HG03045 (cell line): ENCODE data around the gene ACKR2.
"Not testable (repeated sequence)": the region's sequence is repeated elsewhere in the genome, so short reads cannot be mapped to it uniquely, and the experiment has no call there.

Experiments
- ATAC-seq: cut with Tn5 transposase; IDR thresholded peaks from one replicate; pipeline ENCODE4 v1.9.1; 2021; ENCODE audit warnings: mild to moderate bottlenecking, moderate library complexity; ENCODE audit not compliant: unreplicated experiment

ACKR2 gene

GRCh38 chr3:42883251-42883930, 74.1 kb downstream of the ACKR2 start:
- not testable (repeated sequence) for ATAC-seq

- no peak for ATAC-seq
These were observed 75.1 kb downstream of the ACKR2 start for GRCh38 chr3:42884324-42884723.

- no peak for ATAC-seq
These were observed 77.1 kb downstream of the ACKR2 start for GRCh38 chr3:42886294-42886822.

DNA sequence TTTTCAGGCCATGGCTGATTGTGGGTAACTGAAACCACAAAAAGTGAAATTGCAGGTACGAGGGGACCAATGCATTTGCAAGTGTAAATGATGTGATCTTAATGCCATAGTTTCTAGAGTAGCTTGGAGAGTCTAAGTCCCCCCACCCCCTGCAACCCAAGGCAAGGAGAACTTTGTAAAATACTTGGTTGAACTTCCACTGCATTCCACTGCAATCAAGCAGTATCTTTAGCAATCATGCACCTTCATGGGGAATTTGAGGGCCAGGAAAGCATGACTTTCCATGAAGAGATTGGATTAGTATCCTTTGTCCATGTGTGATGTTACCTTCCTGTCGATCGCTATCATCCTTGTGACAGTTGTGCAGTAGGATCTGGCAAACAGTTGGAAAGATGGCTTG, 77.8 kb downstream of the ACKR2 start:
- ATAC-seq: no peak

- no peak for ATAC-seq
These were observed 81.8 kb downstream of the ACKR2 start for GRCh38 chr3:42891042-42891441.

DNA sequence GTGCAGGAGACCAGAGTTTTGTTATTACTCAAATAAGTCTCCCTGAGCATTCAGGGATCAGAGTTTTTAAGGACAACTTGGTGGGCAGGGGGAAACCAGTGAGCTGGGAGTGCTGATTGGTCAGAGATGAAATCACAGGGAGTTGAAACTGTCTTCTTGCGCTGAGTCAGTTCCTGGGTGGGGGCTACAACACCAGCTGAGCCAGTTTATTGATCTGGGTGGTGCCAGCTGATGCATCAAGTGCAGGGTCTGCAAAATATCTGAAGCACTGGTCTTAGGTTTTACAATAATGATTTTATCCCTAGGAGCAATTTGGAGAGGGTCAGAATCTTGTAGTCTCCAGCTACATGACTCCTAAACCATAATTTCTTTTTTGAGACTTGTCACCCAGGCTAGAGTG, 82.9 kb downstream of the ACKR2 start:
- ATAC-seq: no peak

GRCh38 chr3:42892807-42893206, 83.6 kb downstream of the ACKR2 start:
- ATAC-seq: no peak

DNA sequence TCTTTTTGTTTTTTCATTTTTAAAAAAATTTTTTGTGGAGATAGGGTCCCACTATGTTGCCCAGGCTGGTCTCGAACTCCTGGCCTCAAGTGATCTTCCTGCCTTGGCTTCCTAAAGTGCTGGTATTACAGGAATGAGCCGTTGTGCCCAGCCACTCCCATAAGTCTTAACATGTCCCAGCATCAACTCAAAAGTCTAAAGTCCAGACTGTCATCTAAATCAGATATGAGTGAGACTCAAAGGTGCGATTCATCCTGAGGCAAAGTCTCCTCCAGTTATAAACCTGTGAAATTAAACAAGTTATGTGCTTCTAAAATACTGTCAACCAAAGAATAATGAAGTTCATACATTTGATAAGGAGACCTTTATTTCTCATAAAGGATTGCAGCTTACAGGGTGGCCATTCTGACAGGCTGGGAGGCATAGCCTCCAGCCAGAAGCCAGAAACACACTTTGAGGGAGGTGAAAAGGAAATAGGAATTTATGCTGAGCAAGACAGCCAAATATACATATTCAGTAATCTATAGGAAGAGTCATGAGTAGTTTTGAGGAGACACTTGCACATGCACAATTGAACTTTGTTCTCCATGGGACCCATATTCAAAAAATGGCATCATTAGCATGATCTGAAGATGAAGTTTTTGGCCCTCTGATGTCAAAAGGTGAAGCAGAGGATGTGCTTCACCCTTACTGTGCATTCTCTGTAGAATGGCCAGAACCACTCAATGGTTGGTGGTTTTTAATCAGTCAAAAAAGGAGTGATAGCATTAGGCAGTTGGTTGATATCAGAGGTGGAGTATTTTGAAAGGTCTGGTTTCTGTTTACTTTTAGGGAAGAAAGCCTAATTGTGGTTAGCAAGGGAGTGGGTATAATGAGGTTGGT, 85.7 kb downstream of the ACKR2 start:
- ATAC-seq: no peak

DNA sequence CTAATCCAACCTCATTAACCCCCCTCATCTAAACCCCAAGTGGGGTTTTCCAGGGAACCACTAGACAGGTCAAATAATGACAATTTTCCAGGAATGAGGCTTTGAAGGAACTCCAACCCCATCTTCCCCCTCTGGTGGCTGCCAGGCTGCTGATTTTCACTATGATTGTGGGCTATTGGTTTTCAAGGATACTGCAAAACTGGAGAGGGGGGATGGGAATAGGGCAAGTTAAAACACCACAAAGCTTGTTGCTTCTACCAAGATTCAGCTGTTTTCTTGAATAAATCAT, 86.3 kb downstream of the ACKR2 start:
- no peak for ATAC-seq

DNA sequence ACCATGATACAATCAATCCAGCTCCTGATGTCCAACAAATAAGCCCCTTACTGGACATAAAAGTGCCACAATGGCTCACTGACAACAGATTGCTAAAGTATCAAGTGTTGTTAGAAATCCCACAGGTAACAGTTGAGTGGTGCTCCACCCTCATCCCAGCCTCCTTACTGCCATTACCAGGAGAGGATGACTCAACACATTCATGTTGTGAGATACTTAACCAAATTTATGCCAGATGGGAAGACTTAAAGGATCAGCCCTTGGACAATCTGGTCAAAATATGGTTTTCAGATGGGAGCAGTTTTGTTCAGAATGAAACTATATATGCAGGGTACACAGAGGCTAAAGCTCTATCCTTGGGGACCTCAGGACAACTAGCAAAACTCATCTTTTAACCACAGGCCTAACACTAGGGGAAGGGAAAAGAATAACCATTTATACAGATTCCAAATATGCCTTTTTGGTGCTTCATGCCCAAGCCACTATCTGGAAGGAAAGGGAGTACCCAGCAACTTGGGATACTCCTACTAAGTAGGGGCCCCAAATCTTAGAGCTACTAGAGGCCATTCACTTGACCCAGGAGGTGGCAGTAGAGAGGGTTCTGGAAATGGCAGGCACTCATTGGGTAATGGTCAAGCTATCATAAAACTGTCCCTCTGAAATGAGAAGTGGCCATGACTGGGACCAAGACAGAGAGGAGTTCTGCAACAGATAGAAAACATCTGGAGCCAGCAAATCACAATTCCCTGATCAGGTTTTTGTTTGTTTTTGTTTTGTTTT, 89.8 kb downstream of the ACKR2 start:
- ATAC-seq: no peak

- ATAC-seq: no peak
These were observed 91.2 kb downstream of the ACKR2 start for GRCh38 chr3:42900226-42901072.

GRCh38 chr3:42901073-42901415, 91.8 kb downstream of the ACKR2 start:
- no peak for ATAC-seq

GRCh38 chr3:42902257-42902656, 93.0 kb downstream of the ACKR2 start:
- ATAC-seq: no peak

DNA sequence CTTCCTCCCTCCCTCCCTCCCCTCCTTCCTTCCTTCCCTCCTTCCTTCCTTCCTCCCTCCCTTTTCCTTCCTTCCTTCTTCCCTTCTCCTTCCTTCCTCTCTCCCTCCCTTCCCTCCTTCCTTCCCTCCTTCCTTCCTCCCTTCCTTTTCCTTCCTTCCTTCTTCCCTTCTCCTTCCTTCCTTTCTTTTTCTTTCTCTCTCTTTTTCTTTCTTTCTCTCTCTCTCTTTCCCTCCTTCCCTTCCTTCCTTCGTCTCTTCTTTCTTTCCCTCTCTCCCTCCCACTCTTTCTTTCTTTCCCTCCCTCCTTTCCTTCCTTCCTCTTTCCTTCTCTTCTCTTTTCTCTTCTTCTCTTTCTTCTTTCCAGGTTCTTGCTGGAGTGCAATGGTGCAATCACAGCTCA, 94.8 kb downstream of the ACKR2 start:
- no peak for ATAC-seq

DNA sequence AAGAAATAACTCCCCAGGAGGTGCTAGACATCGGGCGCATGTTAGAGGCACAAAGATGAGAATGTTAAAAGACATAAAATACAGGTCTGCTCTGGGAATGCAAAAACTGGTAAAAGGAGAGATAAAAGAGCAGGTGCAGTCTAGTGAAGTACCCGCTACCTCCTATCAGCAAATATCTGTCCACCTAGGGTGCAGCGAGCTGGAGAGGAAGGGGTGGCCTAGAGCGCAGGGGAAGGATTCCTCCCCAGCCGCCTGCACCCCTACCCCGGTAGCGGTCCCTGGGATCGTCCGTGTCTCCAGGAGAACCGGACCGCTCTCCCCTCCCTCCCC, 96.5 kb downstream of the ACKR2 start:
- ATAC-seq: no peak

DNA sequence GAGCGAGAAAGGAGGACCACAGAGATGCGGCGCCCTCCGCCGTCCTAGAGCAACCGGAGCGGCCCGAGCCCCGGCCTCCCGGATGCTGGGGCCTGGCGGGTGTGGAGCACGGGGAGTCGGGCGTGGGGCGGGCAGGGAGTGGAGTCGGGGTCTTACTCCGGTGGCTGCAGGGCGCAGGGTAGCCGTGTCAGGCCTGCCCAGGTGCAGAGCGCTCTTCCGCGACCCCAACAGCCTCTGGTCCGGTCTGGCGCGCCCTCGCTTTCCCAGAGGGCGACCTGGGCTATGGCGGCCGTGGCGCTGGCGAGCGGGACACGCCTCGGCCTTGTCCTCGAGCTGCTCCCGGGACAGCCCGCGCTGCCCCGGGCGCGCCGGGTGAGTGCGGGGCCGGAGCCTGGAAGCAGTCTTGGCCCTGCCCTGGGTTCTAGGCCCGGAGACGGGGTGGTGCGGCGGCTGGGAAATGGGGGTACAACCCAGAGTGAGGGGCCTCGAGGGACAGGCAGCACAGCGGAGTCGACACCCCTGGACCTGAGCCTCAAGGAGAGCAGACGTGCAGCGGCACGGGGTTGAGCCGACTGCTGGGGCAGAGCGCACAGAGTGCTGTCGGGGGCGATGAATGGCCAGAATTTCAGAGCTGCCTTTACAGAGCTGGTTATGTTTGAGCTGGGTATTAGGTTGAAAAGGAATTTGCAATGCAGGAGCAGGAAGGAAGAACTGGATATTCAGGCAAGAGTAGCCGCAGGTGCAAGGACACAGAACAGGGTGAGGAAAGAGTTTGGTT, 97.0 kb downstream of the ACKR2 start, which contains the start of gene ZNF662:
TSS of gene ZNF662 (plus strand) at position 73 of the 778 bp plus-strand sequence. CDS start 1,973 bp downstream, outside the sequence.
- ATAC-seq: no peak

DNA sequence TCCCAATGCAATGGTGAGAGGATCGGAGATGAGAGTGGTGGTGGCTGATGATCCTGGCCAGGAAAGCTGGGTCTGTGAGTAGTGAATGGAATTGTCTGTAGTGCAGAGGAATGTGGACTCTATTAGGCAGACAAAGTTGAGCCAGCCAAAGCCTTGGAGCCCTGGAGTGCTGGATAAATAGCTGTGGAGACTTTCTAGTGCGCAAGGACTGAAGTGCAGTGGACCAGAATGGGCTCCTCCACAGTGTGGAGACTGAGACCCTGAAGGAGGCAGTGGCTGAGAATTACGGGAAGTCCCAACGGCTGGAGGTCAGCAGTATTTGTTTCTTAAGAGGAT, 97.6 kb downstream of the ACKR2 start:
- no peak for ATAC-seq

DNA sequence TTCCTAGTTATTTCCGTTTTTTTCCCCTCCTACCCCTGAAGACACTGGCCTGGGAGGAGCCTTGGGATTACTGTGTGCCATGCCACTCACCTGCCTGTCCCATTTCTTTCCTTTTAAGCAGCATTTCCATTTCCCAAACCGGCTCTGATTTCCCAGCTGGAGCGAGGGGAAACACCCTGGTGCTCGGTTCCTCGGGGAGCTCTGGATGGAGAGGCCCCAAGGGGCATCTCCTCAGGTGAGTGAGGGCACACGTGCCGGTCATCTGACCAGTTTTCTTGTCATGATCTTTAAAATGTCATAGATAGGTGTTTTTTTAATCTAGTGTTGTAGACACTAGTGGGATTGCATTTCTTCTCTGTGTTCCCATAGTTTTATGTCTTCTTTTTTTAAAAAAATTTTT, 99.4 kb downstream of the ACKR2 start:
- ATAC-seq: no peak

DNA sequence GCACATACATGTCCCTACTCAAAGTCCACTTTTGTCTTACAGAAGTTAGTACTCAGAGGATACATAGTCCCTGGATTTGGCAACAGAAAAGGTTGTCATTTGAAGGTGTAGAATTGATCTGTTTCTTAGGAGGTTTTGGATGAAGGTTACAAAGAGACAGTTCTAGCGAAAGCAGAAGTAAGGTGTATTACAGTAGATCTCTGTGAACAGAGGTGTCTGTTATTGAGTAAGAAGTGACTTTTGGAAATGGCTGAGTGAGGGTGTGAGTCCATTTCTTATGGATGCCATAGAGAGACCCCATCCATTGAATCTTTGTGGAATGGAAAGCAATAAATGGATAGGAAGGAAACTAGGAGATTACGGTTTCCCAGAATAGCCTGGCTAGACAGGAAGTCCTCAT, 102.3 kb downstream of the ACKR2 start:
- ATAC-seq: no peak
